Lung (tissue), 12 donors: Measurements from ENCODE around the gene STX10. TPM values are rescaled to one million over a fixed set of nuclear protein-coding genes. Genes with fewer than 3 reads are reported as not detected.

Experiments used
- ATAC-seq: fragments of 200-7000 bp; cut with Tn5 transposase; one replicate; pipeline ENCODE4 v1.9.1; 2020; ENCODE audit warnings: moderate number of reproducible peaks; ENCODE audit not compliant: insufficient read depth, low FRiP score
- DNase-seq, 3 donors: peaks; one replicate each; pipeline ENCODE4 v3.0.0-alpha.2; 2013 to 2017
- H3K27ac ChIP-seq, 2 donors: one replicate each; pipeline ENCODE4 v1.5.1; 2013; ENCODE audit warnings: mild to moderate bottlenecking in 2 of 2, moderate library complexity in 2 of 2, control low read depth in 1 of 2, inconsistent platforms in 1 of 2, low read depth in 1 of 2, low read length in 1 of 2
- H3K27me3 ChIP-seq, 3 donors: one replicate each; pipeline ENCODE4 v1.5.1; 2013; ENCODE audit warnings: low read length in 2 of 3; ENCODE audit not compliant: control insufficient read depth in 3 of 3, insufficient read depth in 3 of 3
- H3K36me3 ChIP-seq, 4 donors: one replicate each; pipeline ENCODE4 v1.5.1; 2013; ENCODE audit warnings: low read length in 4 of 4, mild to moderate bottlenecking in 1 of 4, moderate library complexity in 1 of 4; ENCODE audit not compliant: control insufficient read depth in 4 of 4, insufficient read depth in 4 of 4
- H3K4me1 ChIP-seq, 5 donors: one replicate each; pipeline ENCODE4 v1.5.1; 2013; ENCODE audit warnings: low read length in 5 of 5, mild to moderate bottlenecking in 2 of 5, moderate library complexity in 1 of 5; ENCODE audit not compliant: control insufficient read depth in 5 of 5, insufficient read depth in 5 of 5
- H3K4me3 ChIP-seq: one replicate; pipeline ENCODE4 v1.5.1; 2013; ENCODE audit warnings: mild to moderate bottlenecking, control low read depth, moderate library complexity
- H3K9ac ChIP-seq, 2 donors: one replicate each; pipeline ENCODE4 v1.5.1; 2013; ENCODE audit warnings: low read length in 2 of 2, control low read depth in 1 of 2; ENCODE audit not compliant: insufficient read depth in 1 of 2
- H3K9me3 ChIP-seq, 4 donors: one replicate each; pipeline ENCODE4 v1.5.1; 2013; ENCODE audit warnings: low read length in 3 of 4, mild to moderate bottlenecking in 1 of 4, moderate library complexity in 1 of 4; ENCODE audit not compliant: control insufficient read depth in 4 of 4, insufficient read depth in 3 of 4
- WGBS, 2 donors: extraction: QIAGEN DNeasy Blood & Tissue Kit; methylation state at CpG; one replicate each; pipeline ENCODE4 v1.1.7; 2013; 5-methylcytosine and 5-hydroxymethylcytosine counted together
- polyA plus RNA-seq, 2 donors: library from polyadenylated mRNA; stranded (reverse); fragments of 200-250 nt; gene quantifications; one replicate each; pipeline ENCODE4 v1.2.1, GENCODE V29; 2013
- total RNA-seq, 2 donors: library from RNA; depleted of rRNA in 1 of 2; stranded (reverse); fragments of >200 nt in 1 of 2; gene quantifications; one replicate each; pipeline ENCODE4 v1.2.1, GENCODE V29; 2014 to 2021
- TF ChIP-seq, protein P1 (sequence below): IDR thresholded peaks from 2 replicates; pipeline ENCODE4 v1.5.1; 2012; ENCODE audit warnings: mild to moderate bottlenecking; ENCODE audit errors: control extremely low read depth, extremely low read depth
- donor health status: control.
- donor health status: control.
- donor health status: Bipolar disorder and iron deficiency.
- donor health status: healthy.
- donor health status: DM: yes; HTN: yes; CAD: no.

Gene STX10
- total and polyA plus RNA-seq, 4 donors: 45.8 to 136 (median 111) TPM

DNA sequence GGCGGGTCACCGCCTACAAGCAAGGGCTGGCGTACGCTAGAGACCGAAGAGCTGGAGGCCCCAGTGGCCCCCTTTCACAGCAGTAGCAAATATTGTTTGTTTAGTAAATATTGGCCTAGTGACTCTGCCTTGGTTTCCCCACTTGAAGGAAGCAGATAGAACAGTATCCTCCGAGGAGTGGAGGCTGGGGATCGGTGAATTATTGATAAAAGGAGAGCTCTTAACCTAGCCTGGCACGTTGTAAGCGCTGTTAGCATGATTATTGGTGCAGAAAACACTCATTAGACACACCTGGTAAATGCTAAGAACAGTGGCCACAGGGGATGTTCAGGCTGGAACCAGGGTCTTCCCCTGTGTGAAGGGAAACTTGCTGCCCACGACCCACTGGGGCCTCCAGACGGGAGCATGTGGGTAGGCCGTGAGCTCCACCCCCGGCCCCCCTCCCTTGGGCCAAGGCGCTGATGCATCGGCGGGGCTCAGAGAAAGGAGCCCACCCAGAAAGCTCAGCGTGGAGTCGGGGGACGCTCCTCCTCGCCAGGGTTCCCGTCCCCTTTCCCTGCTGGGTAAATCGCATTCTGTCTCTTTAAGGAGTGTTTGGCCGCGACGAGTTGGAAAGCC lies 2.3 kb upstream of the STX10 start:
- WGBS, 2 donors: 0 to 1% methylated on average over 24 to 25 of the region's 25 CpGs
- peak overlapping the region; percentile 98 for H3K27ac ChIP-seq
- peak overlapping the region; percentile 97 to 98 for H3K9ac ChIP-seq
- DNase-seq (no peak), ATAC-seq (no peak)
- no peaks in the 10 kb centered on the region for H3K27me3 ChIP-seq
- H3K4me3 ChIP-seq: peak overlapping the region; percentile 95
- H3K36me3 ChIP-seq: peaks cover 0 to 15% (median 0%) of the 10 kb centered on the region in 4 donors
- TF ChIP-seq, protein P1, sequence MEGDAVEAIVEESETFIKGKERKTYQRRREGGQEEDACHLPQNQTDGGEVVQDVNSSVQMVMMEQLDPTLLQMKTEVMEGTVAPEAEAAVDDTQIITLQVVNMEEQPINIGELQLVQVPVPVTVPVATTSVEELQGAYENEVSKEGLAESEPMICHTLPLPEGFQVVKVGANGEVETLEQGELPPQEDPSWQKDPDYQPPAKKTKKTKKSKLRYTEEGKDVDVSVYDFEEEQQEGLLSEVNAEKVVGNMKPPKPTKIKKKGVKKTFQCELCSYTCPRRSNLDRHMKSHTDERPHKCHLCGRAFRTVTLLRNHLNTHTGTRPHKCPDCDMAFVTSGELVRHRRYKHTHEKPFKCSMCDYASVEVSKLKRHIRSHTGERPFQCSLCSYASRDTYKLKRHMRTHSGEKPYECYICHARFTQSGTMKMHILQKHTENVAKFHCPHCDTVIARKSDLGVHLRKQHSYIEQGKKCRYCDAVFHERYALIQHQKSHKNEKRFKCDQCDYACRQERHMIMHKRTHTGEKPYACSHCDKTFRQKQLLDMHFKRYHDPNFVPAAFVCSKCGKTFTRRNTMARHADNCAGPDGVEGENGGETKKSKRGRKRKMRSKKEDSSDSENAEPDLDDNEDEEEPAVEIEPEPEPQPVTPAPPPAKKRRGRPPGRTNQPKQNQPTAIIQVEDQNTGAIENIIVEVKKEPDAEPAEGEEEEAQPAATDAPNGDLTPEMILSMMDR: no peak
- H3K4me1 ChIP-seq: peaks cover 0 to 20% (median 5%) of the 10 kb centered on the region in 5 donors
- H3K9me3 ChIP-seq: no peaks in the 10 kb centered on the region

GRCh38 chr19:13151605-13152355 lies 1.6 kb upstream of the STX10 start:
- 0% methylated on average over 59 to 71 of the region's 71 CpGs for WGBS, 2 donors
- peak overlapping the region; percentile 98 for H3K9ac ChIP-seq

GRCh38 chr19:13150931-13151604 lies 893 bp upstream of the STX10 start:
- H3K9me3 ChIP-seq: no peaks in the 10 kb centered on the region
- no peaks in the 10 kb centered on the region for H3K27me3 ChIP-seq
- peak overlapping the region; percentile 93 to 97 for H3K27ac ChIP-seq
- TF ChIP-seq, protein P1: no peak
- peaks cover 0 to 17% (median 5%) of the 10 kb centered on the region in 5 donors for H3K4me1 ChIP-seq
- ATAC-seq (no peak), DNase-seq (peak; percentile 50 to 59 (median 53))
- H3K4me3 ChIP-seq: peak overlapping the region; percentile 80
- H3K9ac ChIP-seq: peak overlapping the region; percentile 97 to 98
- WGBS, 2 donors: 0 to 1% methylated on average over 32 to 34 of the region's 34 CpGs
- peaks cover 0 to 15% (median 0%) of the 10 kb centered on the region in 4 donors for H3K36me3 ChIP-seq

More at GRCh38 chr19:13151605-13152355, 1.6 kb upstream of the STX10 start:
- H3K27ac ChIP-seq: peak overlapping the region; percentile 98
- peaks cover 0 to 15% (median 0%) of the 10 kb centered on the region in 4 donors for H3K36me3 ChIP-seq
- peaks cover 0 to 20% (median 5%) of the 10 kb centered on the region in 5 donors for H3K4me1 ChIP-seq
- peak overlapping the region; percentile 95 for H3K4me3 ChIP-seq
- ATAC-seq (peak; percentile 45), DNase-seq (peak; percentile 99)
- TF ChIP-seq, protein P1: no peak
- H3K27me3 ChIP-seq: no peaks in the 10 kb centered on the region
- H3K9me3 ChIP-seq: no peaks in the 10 kb centered on the region
